ENCODE measurements around the gene CD6.

CD6 gene

GRCh38 chr11:61034704-61035525 lies 63.4 kb downstream of the CD6 start:
- DNase-seq: no peak

DNA sequence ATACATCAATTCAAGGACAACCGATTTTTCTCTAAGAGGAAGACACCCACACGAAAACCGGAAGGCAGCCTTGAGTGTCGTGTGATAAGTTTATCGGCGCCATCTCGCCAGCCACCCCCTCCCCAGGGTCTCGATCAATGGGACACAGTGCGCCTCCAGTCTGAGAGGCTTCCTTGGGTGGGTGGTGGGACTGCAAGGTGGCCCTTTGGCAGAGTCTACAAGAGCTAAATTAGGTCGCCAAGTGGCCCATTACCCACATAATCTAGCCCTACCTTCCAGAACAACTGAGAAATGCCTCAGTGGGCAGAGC lies 64.0 kb downstream of the CD6 start:
- no peak for DNase-seq

- DNase-seq: no peak
These were observed 66.1 kb downstream of the CD6 start for GRCh38 chr11:61037441-61038093.

DNA sequence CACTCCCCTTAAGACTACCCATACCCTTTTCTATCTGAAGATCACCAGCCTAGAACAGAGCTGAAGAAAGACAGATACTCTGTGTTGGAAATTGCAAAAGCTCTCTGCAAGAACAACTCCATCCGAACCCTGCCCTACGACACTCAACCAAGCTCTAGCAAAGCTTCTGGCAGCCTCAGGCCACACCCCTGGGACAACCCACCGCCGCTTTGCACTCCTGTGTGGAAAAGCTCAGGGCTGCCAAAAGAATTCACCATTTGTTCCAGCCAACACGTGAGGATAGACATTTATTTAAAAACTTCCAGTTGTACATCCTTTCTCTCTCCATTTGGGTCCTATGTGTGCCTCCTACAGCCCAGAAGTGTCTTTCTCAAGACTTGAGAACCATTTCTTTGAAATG lies 68.4 kb downstream of the CD6 start:
- no peak for DNase-seq

DNA sequence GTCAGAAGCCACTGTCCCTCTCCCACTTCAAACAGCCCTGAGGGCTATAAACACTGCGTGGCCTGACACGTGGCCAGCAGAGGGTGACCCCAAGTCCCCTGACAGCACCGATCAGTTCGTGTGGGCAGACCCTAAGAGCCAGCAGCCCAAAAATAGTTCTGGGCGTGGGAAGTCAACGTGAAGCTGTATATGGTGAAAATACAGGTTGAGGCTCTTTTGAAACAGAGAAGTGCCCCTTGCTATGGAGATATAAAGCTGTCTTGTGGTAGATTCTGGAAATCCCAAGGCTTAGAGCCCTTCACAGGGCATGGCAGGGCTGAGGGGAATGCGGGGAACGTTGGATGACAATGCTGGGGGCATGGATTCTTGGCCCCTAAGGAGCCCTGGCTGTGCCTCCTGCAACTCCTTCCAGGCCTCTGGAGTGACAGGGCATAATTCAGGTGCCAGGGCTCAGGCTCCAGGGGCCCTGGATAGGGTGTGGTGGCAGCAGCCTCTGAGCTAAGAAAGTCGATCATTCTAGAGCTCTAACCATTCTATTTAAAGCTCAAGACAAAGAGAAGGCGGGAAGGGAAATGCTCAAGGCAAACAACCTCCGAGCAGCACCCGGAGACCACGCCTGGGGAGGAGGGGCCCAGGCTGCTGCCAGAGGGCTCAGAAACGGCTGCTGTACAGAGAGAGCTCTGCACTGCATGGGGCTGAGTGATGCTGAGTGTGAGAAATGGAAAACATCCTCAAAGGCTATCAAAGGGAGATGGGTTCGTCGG lies 70.5 kb downstream of the CD6 start:
- DNase-seq: peak; percentile 65 to 84

- DNase-seq: no peak
These were observed 71.1 kb downstream of the CD6 start for GRCh38 chr11:61042537-61042936.

DNA sequence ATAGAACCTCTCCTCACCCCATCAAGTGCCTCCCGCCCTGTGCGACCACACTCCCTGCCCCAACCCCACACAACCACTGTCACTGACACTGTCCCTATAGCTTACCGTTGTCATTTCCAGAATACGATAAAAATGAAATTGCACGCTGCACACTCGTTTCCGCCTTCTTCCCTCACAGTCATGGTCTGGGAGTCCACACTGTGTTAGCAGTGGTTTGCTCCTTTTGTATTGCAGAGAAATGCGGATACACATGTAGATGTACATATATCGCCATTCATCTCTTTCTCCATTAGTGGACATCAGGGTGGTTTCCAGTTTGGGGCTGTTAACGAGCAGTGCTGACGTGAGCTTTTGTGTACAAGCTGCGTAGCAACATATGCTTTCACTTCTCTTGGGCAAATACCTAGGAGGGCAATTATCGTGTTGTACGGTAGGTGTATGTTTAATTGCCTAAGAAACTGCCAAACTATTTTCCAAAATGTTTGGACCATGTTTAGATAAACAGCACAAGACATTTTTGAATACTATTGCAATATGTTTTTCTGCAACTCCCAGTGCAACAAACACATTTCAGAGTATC lies 71.6 kb downstream of the CD6 start:
- DNase-seq: no peak

DNA sequence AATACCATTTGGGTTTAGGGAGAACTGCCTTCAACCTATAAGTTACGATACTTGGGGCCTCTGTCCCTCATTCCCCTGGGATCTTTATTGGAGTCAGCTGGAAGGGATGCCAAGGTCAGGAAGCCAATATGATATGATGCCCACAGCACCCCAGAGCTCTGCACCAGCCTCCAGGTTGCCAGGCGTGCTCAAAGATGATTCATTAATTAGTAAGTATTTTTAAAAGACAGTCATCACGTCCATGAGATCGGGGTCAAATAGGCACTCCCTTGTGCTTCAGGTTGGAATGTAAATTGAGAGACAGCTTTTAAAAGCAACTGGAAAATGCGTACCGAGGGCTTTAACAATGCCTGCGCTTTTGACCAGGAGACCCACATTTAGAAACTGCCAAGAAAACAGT lies 73.8 kb downstream of the CD6 start:
- no peak for DNase-seq

DNA sequence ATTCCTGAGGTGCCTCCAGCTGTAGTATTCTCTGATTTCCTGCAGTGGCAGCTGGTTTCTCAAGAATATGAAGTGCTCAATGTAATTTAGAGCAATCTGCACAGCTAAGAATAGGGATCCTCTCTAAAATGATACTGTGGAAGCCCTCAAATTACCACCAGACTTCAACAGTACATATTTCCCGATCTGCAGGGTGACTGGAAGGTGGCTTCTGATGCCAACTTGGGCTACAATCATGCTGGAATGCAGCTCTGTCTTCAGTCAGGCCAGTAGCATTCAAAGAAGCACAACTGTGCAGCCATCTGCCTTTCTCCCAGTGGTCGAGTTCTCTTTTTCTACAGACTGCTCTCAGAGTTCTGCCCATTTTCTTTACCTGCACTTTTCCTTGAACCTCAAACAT lies 75.4 kb downstream of the CD6 start:
- no peak for DNase-seq

GRCh38 chr11:61048368-61049062 lies 77.0 kb downstream of the CD6 start:
- no peak for DNase-seq

GRCh38 chr11:61049063-61049377 lies 77.5 kb downstream of the CD6 start:
- no peak for DNase-seq

DNA sequence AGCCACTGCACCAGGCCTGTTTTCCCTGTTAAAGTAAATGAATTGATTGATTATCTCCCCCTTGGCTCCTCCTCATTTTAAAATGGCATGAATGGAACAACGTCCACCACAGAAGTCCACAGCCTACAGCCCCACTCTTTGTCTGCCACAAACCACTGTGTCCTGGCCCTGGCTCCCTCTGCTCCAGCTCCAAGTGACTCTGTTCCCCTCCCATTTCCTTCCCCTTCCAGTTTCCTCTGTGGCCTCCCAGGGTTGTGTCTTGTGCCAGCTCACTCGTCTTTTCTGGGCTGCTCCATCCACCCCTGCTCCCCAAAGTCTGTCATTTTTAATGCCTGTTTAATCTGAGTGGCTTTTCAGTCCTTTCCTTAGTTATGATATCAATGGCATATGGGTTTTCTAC lies 78.4 kb downstream of the CD6 start:
- no peak for DNase-seq

DNA sequence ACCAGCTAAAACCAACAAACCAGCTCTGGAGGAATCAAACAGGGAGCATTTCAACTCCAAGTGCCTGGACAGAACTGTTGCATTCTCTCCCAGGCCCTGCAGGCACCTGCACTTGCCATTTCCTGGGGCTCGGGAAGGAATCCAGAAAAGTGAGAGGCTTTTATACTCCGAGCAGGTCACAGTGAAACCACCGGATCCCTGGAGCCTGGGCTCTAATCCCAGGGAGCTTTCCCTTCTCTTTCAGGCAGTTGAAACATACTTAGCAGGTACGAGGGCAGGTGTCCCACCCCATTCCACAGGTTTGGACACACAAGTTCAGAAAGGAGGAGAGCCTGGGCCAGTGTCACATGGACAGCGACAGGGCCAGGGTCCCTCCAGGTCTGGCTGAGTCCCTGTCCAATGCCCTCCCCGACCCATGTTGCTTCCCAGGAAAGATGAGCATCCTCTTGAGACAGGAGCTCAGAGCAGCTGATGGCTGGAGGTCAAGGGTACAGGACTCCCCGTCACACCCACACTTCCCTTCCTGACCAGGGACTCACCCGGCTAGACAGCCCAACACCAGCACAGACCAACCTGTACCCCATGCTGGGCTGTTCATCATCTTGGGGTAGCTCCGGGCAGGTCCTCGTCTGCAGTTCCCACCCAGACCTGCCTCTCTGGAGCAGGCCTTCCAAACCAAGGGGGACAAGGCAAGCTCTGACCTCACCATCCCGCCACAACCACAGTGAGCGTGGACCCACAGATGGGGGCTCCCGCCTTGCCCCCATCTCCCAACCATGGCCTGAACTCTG lies 80.9 kb downstream of the CD6 start:
- DNase-seq: no peak

GRCh38 chr11:61053191-61053590 lies 81.7 kb downstream of the CD6 start:
- no peak for DNase-seq

DNA sequence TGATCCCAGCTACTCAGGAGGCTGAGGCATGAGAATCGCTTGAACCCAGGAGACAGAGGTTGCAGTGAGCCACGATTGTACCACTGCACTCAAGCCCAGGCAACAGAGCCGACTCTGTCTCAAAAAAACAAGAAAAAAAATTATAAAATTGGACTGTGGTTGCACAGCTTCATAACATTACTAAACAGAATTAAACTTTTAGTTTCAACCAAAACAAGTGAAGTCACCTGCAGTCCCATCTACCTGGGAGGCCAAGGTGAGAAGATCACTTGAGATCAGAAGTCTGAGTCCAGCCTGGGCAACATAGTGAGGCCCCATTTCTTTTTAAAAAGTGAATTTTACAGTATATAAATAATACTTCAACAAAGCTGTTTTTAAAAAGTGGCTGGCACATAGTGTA lies 83.0 kb downstream of the CD6 start:
- no peak for DNase-seq

DNA sequence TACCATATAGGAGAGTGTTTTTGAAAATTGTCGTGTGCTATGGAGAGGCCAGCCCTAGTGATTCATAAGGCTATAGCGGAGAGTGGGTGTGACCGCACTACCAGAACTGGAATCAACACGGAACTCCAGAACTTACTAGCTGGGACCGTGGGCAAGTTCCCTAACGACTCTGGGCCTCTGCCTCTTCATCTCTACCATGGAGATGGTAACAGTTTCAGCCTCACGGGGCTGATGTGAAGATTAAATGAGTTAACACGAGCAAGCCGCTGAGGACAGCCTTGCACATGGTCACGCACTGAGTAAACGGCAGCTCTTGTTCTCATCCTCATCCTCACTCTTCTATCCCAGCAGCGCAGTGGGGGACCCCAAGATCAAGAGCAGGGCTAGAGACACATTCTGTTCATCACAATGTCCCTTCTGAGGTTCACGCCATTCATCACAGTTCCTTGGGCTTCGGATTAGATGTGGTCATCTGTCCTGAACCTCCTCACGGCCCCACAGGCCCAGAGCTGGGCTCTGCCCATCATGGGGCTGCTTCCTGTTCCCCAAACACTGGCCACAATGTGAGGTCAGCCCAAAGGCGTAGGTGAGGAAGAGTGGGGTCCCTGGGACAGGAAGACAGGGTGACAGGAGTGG lies 83.6 kb downstream of the CD6 start:
- DNase-seq: no peak

- DNase-seq: no peak
These were observed 84.3 kb downstream of the CD6 start for GRCh38 chr11:61055776-61056175.

DNA sequence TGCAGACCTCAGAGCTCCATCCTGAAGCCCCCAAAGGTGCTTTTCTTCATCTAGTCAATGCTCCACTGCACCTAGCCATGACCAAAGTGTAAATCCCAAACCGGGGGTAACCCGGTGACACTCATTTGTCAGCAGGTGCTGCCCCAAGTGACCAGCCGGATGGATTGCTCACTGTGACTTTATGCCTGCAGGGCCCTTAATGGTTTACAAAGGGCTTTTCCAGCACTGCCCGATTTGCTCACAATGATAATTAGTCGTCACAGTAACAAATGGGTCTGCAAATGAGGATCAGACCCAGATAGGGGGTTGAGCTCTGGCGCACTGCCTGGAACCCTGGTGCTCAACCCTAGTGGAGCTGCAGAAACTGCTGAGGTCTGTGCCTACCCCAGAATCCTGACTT lies 85.1 kb downstream of the CD6 start:
- DNase-seq: no peak

GRCh38 chr11:61056981-61057380 lies 85.5 kb downstream of the CD6 start:
- DNase-seq: no peak

DNA sequence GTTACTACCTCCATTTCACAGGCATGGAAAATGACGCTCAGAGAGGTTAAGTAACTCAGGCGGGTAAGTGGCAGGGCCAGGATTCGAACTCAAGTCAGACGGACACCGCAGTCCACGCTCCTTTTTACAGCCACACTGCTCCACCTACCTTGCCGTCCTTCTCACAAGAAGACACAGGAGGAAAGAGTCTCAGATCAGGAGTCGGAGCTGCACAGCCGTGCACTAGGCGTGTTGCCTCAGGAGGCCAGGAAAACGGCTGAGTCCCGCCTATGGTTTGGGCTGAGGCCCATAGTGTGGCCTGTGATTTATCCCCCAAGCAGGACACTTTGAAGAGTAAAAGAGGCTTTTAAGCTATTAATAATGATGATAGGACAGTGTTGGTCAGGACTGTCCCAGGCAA lies 86.1 kb downstream of the CD6 start:
- no peak for DNase-seq

GRCh38 chr11:61058583-61059259 lies 87.2 kb downstream of the CD6 start:
- no peak for DNase-seq

All from stimulated activated CD4-positive, alpha-beta T cell treated with anti-CD3 and anti-CD28 coated beads, Interleukin-4, amount 100 ng/mL, for 4 hours (primary cell).